K562 (cell line): Measurements from ENCODE around the gene ZKSCAN3. TPM values are rescaled to one million over a fixed set of nuclear protein-coding genes. Genes with fewer than 3 reads are reported as not detected.

Experiments
- ATAC-seq: fragments of 200-7000 bp; cut with Tn5 transposase; 3 replicates; pipeline ENCODE4 v1.9.1; 2020; ENCODE audit warnings: moderate library complexity
- BruUV-seq: library from RNA; stranded (reverse); fragments of 400-500 nt; replicated peaks from 2 replicates; lab custom pipeline; 2021; lab: Mats Ljungman, UMichigan
- CTCF ChIA-PET: fragments of 300-600 bp; formaldehyde crosslinking; extraction: SDS; loops from one replicate; lab custom pipeline; 2021; ENCODE audit warnings: low intra/inter-chr PET ratio; lab: Yijun Ruan, JAX
- POLR2A ChIA-PET: fragments of 300-600, 350-650 bp; sonication (Branson Sonifier 250); formaldehyde crosslinking; extraction: SDS; loops from one replicate; lab custom pipeline; 2021; ENCODE audit warnings: antibody characterized with exemption, inconsistent platforms; lab: Yijun Ruan, JAX
- DNase-seq, 4 experiments: peaks; one replicate each; pipeline versions ENCODE4 v3.0.0 to v3.0.0-alpha.2; 2011 to 2018; ENCODE audit warnings: low spot score in 3 of 4, mixed read lengths in 3 of 4; ENCODE audit errors: extremely low read depth in 1 of 4
- FAIRE-seq: peaks from 2 replicates; lab custom pipeline; 2011; peaks lifted over from hg19 to GRCh38; lab: Jason Lieb, UNC
- H2AFZ ChIP-seq: 2 replicates; pipeline ENCODE4 v1.6.0; 2011; ENCODE audit warnings: low read depth, low read length, control low read depth, inconsistent platforms
- H3K27ac ChIP-seq: fragments of 200-600 bp; 3 replicates; pipeline ENCODE4 v1.8.0; 2011; ENCODE audit warnings: low read depth, mild to moderate bottlenecking, control low read depth, inconsistent platforms, low read length, moderate library complexity, mixed read lengths; ENCODE audit errors: extremely low read depth
- H3K27me3 ChIP-seq, 2 experiments: fragments of 300-600 bp in 1 of 2; 2 replicates in 1 of 2; 3 replicates in 1 of 2; pipeline versions ENCODE4 v1.6.0 to v1.8.0; 2011; ENCODE audit warnings: inconsistent platforms in 2 of 2, low read length in 2 of 2, mild to moderate bottlenecking in 1 of 2, mixed read lengths in 1 of 2, moderate library complexity in 1 of 2; ENCODE audit not compliant: control insufficient read depth in 2 of 2, insufficient read depth in 2 of 2
- H3K36me3 ChIP-seq: fragments of 300-600 bp; 3 replicates; pipeline ENCODE4 v1.8.0; 2011; ENCODE audit warnings: mild to moderate bottlenecking, low read length, inconsistent platforms; ENCODE audit not compliant: control insufficient read depth, insufficient read depth
- H3K4me1 ChIP-seq, 2 experiments: fragments of 200-600 bp in 1 of 2; replicated peaks in 1 of 2; 2 replicates in 1 of 2; 3 replicates in 1 of 2; pipeline versions ENCODE4 v1.5.1 to v1.8.0; 2011; ENCODE audit warnings: inconsistent platforms in 2 of 2, low read length in 2 of 2, mild to moderate bottlenecking in 1 of 2, mixed read lengths in 1 of 2, moderate library complexity in 1 of 2; ENCODE audit not compliant: control insufficient read depth in 2 of 2, insufficient read depth in 2 of 2
- H3K4me2 ChIP-seq: 2 replicates; pipeline ENCODE4 v1.6.1; 2011; ENCODE audit warnings: low read length, control low read depth, inconsistent platforms, mixed read lengths; ENCODE audit not compliant: insufficient read depth
- H3K4me3 ChIP-seq: fragments of 200-600 bp; sonication (generic), shearing (Covaris generic); 2 replicates; pipeline ENCODE4 v1.5.1; 2016; ENCODE audit warnings: control low read depth, inconsistent platforms
- H3K79me2 ChIP-seq: fragments of 200-600 bp; 3 replicates; pipeline ENCODE4 v1.8.0; 2011; ENCODE audit warnings: low read length, inconsistent platforms; ENCODE audit not compliant: control insufficient read depth, insufficient read depth
- H3K9ac ChIP-seq, 2 experiments: 2 replicates each; pipeline versions ENCODE4 v1.6.0 to v1.6.1; 2011; ENCODE audit warnings: low read depth in 2 of 2, low read length in 2 of 2, control low read depth in 1 of 2, inconsistent platforms in 1 of 2, mild to moderate bottlenecking in 1 of 2, mixed read lengths in 1 of 2; ENCODE audit not compliant: insufficient read depth in 1 of 2
- H3K9me1 ChIP-seq: one replicate; pipeline ENCODE4 v1.6.0; 2011; ENCODE audit warnings: inconsistent platforms, mild to moderate bottlenecking, low read length, moderate library complexity; ENCODE audit not compliant: control insufficient read depth, insufficient read depth
- H3K9me3 ChIP-seq: replicated peaks from 2 replicates; pipeline ENCODE4 v1.5.1; 2011; ENCODE audit warnings: low read depth, low read length, inconsistent platforms; ENCODE audit not compliant: control insufficient read depth, insufficient read depth
- H4K20me1 ChIP-seq: replicated peaks from 2 replicates; pipeline ENCODE4 v1.6.1; 2011; ENCODE audit warnings: low read length, inconsistent platforms, mixed read lengths; ENCODE audit not compliant: control insufficient read depth, insufficient read depth
- WGBS: fragments of 100-300 bp; shearing (Covaris generic); methylation state at CpG from one replicate; pipeline ENCODE4 v1.1.6; 2016; ENCODE audit warnings: low coverage, mixed read lengths; ENCODE audit not compliant: insufficient coverage; ENCODE audit errors: missing lambda C conversion rate; 5-methylcytosine and 5-hydroxymethylcytosine counted together
- in situ Hi-C: fragments of 300-500 bp; cut with MboI; formaldehyde crosslinking; loops from 4 replicates; pipeline ENCODE4 v1.15.0; 2018; ENCODE audit warnings: inconsistent platforms, mixed read lengths
- intact Hi-C: fragments of 100-400 bp; cut with micrococcal nuclease; formaldehyde crosslinking; loops from 2 replicates; pipeline ENCODE4 v1.14.2; 2022
- polyA plus RNA-seq, 8 experiments: library from polyadenylated mRNA; depleted of rRNA in 4 of 8; stranded (reverse) in 5 of 8; unstranded in 3 of 8; fragments of >200 nt; fragmentation: Nextera tagmentation in 2 of 8; fragmentation: Illumina TruSeq in 1 of 8; extraction: Ambion mirVana in 2 of 8; extraction: Trizol in 1 of 8; gene quantifications; 2 replicates each; pipeline versions ENCODE4 v1.2.1 to v1.2.3, GENCODE V29; 2011 to 2014; ENCODE audit warnings: inconsistent platforms in 1 of 8, missing spikeins in 1 of 8
- total RNA-seq, 7 experiments: library from RNA; depleted of rRNA in 6 of 7; stranded (reverse); fragments of >200 nt in 6 of 7; fragmentation: Illumina TruSeq in 2 of 7; extraction: Trizol in 2 of 7; gene quantifications; 2 replicates each; pipeline versions ENCODE4 v1.2.1 to v1.2.3, GENCODE V29; 2011 to 2021; ENCODE audit warnings: low replicate concordance in 1 of 7
- TF ChIP-seq, protein P1 (sequence below), 2 experiments: fragments of 450-650 bp; IDR thresholded peaks; 2 replicates each; pipeline ENCODE4 v1.6.1; 2018; ENCODE audit warnings: mild to moderate bottlenecking in 2 of 2, low read depth in 1 of 2; ENCODE audit not compliant: partially characterized antibody in 2 of 2
- TF ChIP-seq, protein P2 (sequence below): sonication (generic); formaldehyde crosslinking; IDR thresholded peaks from 2 replicates; pipeline ENCODE4 v1.4.0; 2020; ENCODE audit warnings: mild to moderate bottlenecking, missing genetic modification reagents

ZKSCAN3 gene
- total and polyA plus RNA-seq, 9 of the 15 experiments (the other 6 are each of a cell fraction or from before 2014, with no cell fraction given): 3.0 to 12.4 (median 10.2) TPM

GRCh38 chr6:28410767-28411166, 61.0 kb downstream of the ZKSCAN3 start:
- H3K79me2 ChIP-seq: no peaks in the 10 kb centered on the region
- ATAC-seq: no peak
- intact Hi-C loops (no loop called here), in situ Hi-C loops (no loop called here)
- no peak overlapping the region for H3K27ac ChIP-seq
- H3K9me3 ChIP-seq: no peaks in the 10 kb centered on the region
- 93% methylated on average over 2 of the region's 2 CpGs for WGBS
- ChIA-PET CTCF (no interaction called here), POLR2A (interaction anchor here (1.8 kb wide), 1 partner anchor 8 kb away, joined by 5 read pairs; no protein-coding TSS in a partner anchor)
- H2AFZ ChIP-seq: no peak overlapping the region
- H3K27me3 ChIP-seq: no peaks in the 10 kb centered on the region
- H3K4me2 ChIP-seq: no peak overlapping the region
- H3K4me1 ChIP-seq: peaks cover 0 to 25% of the 10 kb centered on the region in 2 experiments; a peak in 3 of 5 replicates
- no TSS peak for BruUV-seq
- no peak for FAIRE-seq
- DNase-seq: no peak
- H3K9ac ChIP-seq: no peak overlapping the region
- TF ChIP-seq, protein P1, sequence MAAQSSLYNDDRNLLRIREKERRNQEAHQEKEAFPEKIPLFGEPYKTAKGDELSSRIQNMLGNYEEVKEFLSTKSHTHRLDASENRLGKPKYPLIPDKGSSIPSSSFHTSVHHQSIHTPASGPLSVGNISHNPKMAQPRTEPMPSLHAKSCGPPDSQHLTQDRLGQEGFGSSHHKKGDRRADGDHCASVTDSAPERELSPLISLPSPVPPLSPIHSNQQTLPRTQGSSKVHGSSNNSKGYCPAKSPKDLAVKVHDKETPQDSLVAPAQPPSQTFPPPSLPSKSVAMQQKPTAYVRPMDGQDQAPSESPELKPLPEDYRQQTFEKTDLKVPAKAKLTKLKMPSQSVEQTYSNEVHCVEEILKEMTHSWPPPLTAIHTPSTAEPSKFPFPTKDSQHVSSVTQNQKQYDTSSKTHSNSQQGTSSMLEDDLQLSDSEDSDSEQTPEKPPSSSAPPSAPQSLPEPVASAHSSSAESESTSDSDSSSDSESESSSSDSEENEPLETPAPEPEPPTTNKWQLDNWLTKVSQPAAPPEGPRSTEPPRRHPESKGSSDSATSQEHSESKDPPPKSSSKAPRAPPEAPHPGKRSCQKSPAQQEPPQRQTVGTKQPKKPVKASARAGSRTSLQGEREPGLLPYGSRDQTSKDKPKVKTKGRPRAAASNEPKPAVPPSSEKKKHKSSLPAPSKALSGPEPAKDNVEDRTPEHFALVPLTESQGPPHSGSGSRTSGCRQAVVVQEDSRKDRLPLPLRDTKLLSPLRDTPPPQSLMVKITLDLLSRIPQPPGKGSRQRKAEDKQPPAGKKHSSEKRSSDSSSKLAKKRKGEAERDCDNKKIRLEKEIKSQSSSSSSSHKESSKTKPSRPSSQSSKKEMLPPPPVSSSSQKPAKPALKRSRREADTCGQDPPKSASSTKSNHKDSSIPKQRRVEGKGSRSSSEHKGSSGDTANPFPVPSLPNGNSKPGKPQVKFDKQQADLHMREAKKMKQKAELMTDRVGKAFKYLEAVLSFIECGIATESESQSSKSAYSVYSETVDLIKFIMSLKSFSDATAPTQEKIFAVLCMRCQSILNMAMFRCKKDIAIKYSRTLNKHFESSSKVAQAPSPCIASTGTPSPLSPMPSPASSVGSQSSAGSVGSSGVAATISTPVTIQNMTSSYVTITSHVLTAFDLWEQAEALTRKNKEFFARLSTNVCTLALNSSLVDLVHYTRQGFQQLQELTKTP (IDR thresholded peaks at IDR 0.05; ENCODE audit: low read depth in 1 of 2, partially characterized antibody in 2 of 2): peak in 1 of 2 experiments; percentile 96
- TF ChIP-seq, protein P2, sequence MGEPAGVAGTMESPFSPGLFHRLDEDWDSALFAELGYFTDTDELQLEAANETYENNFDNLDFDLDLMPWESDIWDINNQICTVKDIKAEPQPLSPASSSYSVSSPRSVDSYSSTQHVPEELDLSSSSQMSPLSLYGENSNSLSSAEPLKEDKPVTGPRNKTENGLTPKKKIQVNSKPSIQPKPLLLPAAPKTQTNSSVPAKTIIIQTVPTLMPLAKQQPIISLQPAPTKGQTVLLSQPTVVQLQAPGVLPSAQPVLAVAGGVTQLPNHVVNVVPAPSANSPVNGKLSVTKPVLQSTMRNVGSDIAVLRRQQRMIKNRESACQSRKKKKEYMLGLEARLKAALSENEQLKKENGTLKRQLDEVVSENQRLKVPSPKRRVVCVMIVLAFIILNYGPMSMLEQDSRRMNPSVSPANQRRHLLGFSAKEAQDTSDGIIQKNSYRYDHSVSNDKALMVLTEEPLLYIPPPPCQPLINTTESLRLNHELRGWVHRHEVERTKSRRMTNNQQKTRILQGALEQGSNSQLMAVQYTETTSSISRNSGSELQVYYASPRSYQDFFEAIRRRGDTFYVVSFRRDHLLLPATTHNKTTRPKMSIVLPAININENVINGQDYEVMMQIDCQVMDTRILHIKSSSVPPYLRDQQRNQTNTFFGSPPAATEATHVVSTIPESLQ (CRISPR knock-in tag): no peak
- no peaks in the 10 kb centered on the region for H3K36me3 ChIP-seq
- H3K9me1 ChIP-seq: no peaks in the 10 kb centered on the region
- no peak overlapping the region for H3K4me3 ChIP-seq
- no peaks in the 10 kb centered on the region for H4K20me1 ChIP-seq
